WTC11 (cell line): ENCODE results near the gene RPUSD2. TPM values are rescaled to one million over a fixed set of nuclear protein-coding genes. Genes with fewer than 3 reads are reported as not detected.

Experiments used
- ATAC-seq: fragments of 200-7000 bp; cut with Tn5 transposase; 2 replicates; pipeline ENCODE4 v1.10.0; 2021; ENCODE audit warnings: mild to moderate bottlenecking, moderate library complexity
- CTCF ChIA-PET: fragments of 300-600 bp; sonication (Branson Sonifier 250); formaldehyde crosslinking; loops from one replicate; lab custom pipeline; 2021; ENCODE audit warnings: antibody characterized with exemption; lab: Charles Lee
- POLR2A ChIA-PET: fragments of 350-600 bp; sonication (Branson Sonifier 250); formaldehyde crosslinking; loops from one replicate; lab custom pipeline; 2021; ENCODE audit warnings: antibody characterized with exemption; lab: Charles Lee
- DNase-seq: peaks from one replicate; pipeline ENCODE4 v3.0.0; 2021; ENCODE audit warnings: low spot score
- H3K27ac Mint-ChIP-seq: 2 replicates; pipeline ENCODE4 v1.8.0; 2021; ENCODE audit warnings: mixed read lengths
- H3K27me3 Mint-ChIP-seq: 2 replicates; pipeline ENCODE4 v1.8.0; 2021; ENCODE audit warnings: low read depth, mild to moderate bottlenecking, moderate library complexity, mixed read lengths
- H3K36me3 Mint-ChIP-seq: 2 replicates; pipeline ENCODE4 v1.8.0; 2021; ENCODE audit warnings: mixed read lengths
- H3K4me1 Mint-ChIP-seq: 2 replicates; pipeline ENCODE4 v1.8.0; 2022; ENCODE audit warnings: mixed read lengths
- H3K4me3 Mint-ChIP-seq: 2 replicates; pipeline ENCODE4 v1.8.0; 2021; ENCODE audit warnings: mild to moderate bottlenecking, moderate library complexity, mixed read lengths
- H3K9me3 Mint-ChIP-seq: 2 replicates; pipeline ENCODE4 v1.8.0; 2021; ENCODE audit warnings: mixed read lengths
- AFF4 ChIP-seq: sonication (generic); formaldehyde crosslinking; IDR thresholded peaks from 2 replicates; pipeline ENCODE4 v1.8.1; 2023; ENCODE audit warnings: mild to moderate bottlenecking, missing genetic modification reagents, borderline replicate concordance
- CTCF ChIP-seq: fragments of 200-600 bp; IDR thresholded peaks from 2 replicates; pipeline ENCODE4 v1.8.0; 2022; ENCODE audit warnings: antibody characterized with exemption
- E2F1 ChIP-seq: sonication (generic); formaldehyde crosslinking; IDR thresholded peaks from 2 replicates; pipeline ENCODE4 v1.8.0; 2022; ENCODE audit warnings: mild to moderate bottlenecking, missing genetic modification reagents
- KAT7 ChIP-seq: sonication (generic); formaldehyde crosslinking; IDR thresholded peaks from 2 replicates; pipeline ENCODE4 v1.8.1; 2023; ENCODE audit warnings: missing genetic modification reagents, mild to moderate bottlenecking, borderline replicate concordance
- NR2C2 ChIP-seq: sonication (generic); formaldehyde crosslinking; IDR thresholded peaks from 2 replicates; pipeline ENCODE4 v1.8.0; 2022; ENCODE audit warnings: mild to moderate bottlenecking, missing genetic modification reagents
- OVOL2 ChIP-seq: fragments of 250-450 bp; sonication (Bioruptor Pico); IDR thresholded peaks from 2 replicates; pipeline ENCODE4 v1.9.0; 2021; ENCODE audit warnings: mild to moderate bottlenecking, borderline replicate concordance
- PREB ChIP-seq: sonication (generic); formaldehyde crosslinking; IDR thresholded peaks from 2 replicates; pipeline ENCODE4 v1.8.1; 2022; ENCODE audit warnings: mild to moderate bottlenecking, missing genetic modification reagents, moderate library complexity, borderline replicate concordance
- RELA ChIP-seq: sonication (generic); formaldehyde crosslinking; IDR thresholded peaks from 2 replicates; pipeline ENCODE4 v1.8.1; 2022; ENCODE audit warnings: missing genetic modification reagents, mild to moderate bottlenecking, borderline replicate concordance
- RORB ChIP-seq: fragments of 250-450 bp; sonication (Bioruptor Pico); IDR thresholded peaks from 2 replicates; pipeline ENCODE4 v1.9.0; 2021; ENCODE audit warnings: mild to moderate bottlenecking
- SMAD3 ChIP-seq: sonication (generic); formaldehyde crosslinking; IDR thresholded peaks from 2 replicates; pipeline ENCODE4 v1.8.0; 2022; ENCODE audit warnings: missing genetic modification reagents, mild to moderate bottlenecking, borderline replicate concordance
- SMAD4 ChIP-seq: sonication (generic); formaldehyde crosslinking; IDR thresholded peaks from 2 replicates; pipeline ENCODE4 v1.8.0; 2022; ENCODE audit warnings: mild to moderate bottlenecking, missing genetic modification reagents
- SP1 ChIP-seq: sonication (generic); formaldehyde crosslinking; conservative IDR thresholded peaks from 2 replicates; pipeline ENCODE4 v1.8.1; 2022; ENCODE audit warnings: missing genetic modification reagents
- STAT6 ChIP-seq: sonication (generic); formaldehyde crosslinking; conservative IDR thresholded peaks from 2 replicates; pipeline ENCODE4 v1.8.1; 2023; ENCODE audit warnings: mild to moderate bottlenecking, low read depth, missing genetic modification reagents, moderate library complexity
- TP53 ChIP-seq: sonication (generic); formaldehyde crosslinking; IDR thresholded peaks from 2 replicates; pipeline ENCODE4 v1.8.1; 2023; ENCODE audit warnings: mild to moderate bottlenecking, missing genetic modification reagents
- ZBTB21 ChIP-seq: sonication (generic); formaldehyde crosslinking; IDR thresholded peaks from 2 replicates; pipeline ENCODE4 v1.8.1; 2023; ENCODE audit warnings: mild to moderate bottlenecking, missing genetic modification reagents, borderline replicate concordance
- ZBTB43 ChIP-seq: sonication (generic); formaldehyde crosslinking; IDR thresholded peaks from 2 replicates; pipeline ENCODE4 v1.8.1; 2023; ENCODE audit warnings: mild to moderate bottlenecking, missing genetic modification reagents
- ZMAT4 ChIP-seq: fragments of 250-450 bp; sonication (Bioruptor Pico); IDR thresholded peaks from 2 replicates; pipeline ENCODE4 v1.9.0; 2021; ENCODE audit warnings: mild to moderate bottlenecking
- ZNF138 ChIP-seq: sonication (generic); formaldehyde crosslinking; conservative IDR thresholded peaks from 2 replicates; pipeline ENCODE4 v1.8.1; 2022; ENCODE audit warnings: mild to moderate bottlenecking, moderate library complexity, missing genetic modification reagents
- ZNF317 ChIP-seq: sonication (generic); formaldehyde crosslinking; IDR thresholded peaks from 2 replicates; pipeline ENCODE4 v1.8.1; 2023; ENCODE audit warnings: low read depth, mild to moderate bottlenecking, moderate library complexity, missing genetic modification reagents, borderline replicate concordance
- ZNF416 ChIP-seq: fragments of 250-450 bp; sonication (Bioruptor Pico); IDR thresholded peaks from 2 replicates; pipeline ENCODE4 v1.9.0; 2021; ENCODE audit warnings: mild to moderate bottlenecking, inconsistent platforms
- ZNF423 ChIP-seq: fragments of 250-450 bp; sonication (Bioruptor Pico); IDR thresholded peaks from 2 replicates; pipeline ENCODE4 v2.1.2; 2022; ENCODE audit warnings: mild to moderate bottlenecking, moderate library complexity
- total RNA-seq: library from RNA; stranded (reverse); gene quantifications from 3 replicates; pipeline ENCODE4 v1.2.3, GENCODE V29; 2021

RPUSD2 gene
- total RNA-seq, 1 experiment from 2014 or later = 30.8 TPM

GRCh38 chr15:40584191-40584590 is 15.1 kb downstream of the RPUSD2 start (continued):
- TF ChIP-seq ZBTB21 (CRISPR knock-in tag) = no peak
- TF ChIP-seq ZNF138 (CRISPR knock-in tag) = no peak
- TF ChIP-seq, all 79 proteins: peak for 0

- ATAC-seq (no peak), DNase-seq (no peak)
- POLR2A ChIA-PET = no interaction called here
- no peaks in the 10 kb centered on the region for H3K36me3 Mint-ChIP-seq
- peak overlapping the region; percentile 10; the same call in 1 of the 2 replicates for H3K27ac Mint-ChIP-seq
- CTCF ChIA-PET = interaction anchor here (0.5 to 4.4 kb wide), 9 partner anchors 9 to 89 kb away, joined by 3 to 32 read pairs (median 5); partner anchors contain the start of genes CCDC32 and RPUSD2
- peaks cover 25% of the 10 kb centered on the region for H3K4me1 Mint-ChIP-seq
- H3K9me3 Mint-ChIP-seq = no peaks in the 10 kb centered on the region
- no peaks in the 10 kb centered on the region; the same call in 1 of the 2 replicates for H3K27me3 Mint-ChIP-seq
- peak overlapping the region; percentile 43 for H3K4me3 Mint-ChIP-seq
- TF ChIP-seq ZNF317 (CRISPR knock-in tag) = no peak
- no peak for TF ChIP-seq KAT7 (CRISPR knock-in tag)
- no peak for TF ChIP-seq STAT6 (CRISPR knock-in tag)
- no peak for TF ChIP-seq SMAD3 (CRISPR knock-in tag)
- TF ChIP-seq RELA = no peak
- TF ChIP-seq RORB (CRISPR knock-in tag) = no peak
- no peak for TF ChIP-seq SP1 (CRISPR knock-in tag)
- TF ChIP-seq OVOL2 (CRISPR knock-in tag) = no peak
- TF ChIP-seq SMAD4 = no peak
- TF ChIP-seq TP53 (CRISPR knock-in tag) = no peak
- TF ChIP-seq ZBTB43 (CRISPR knock-in tag) = no peak
- TF ChIP-seq ZNF423 (CRISPR knock-in tag) = no peak
- no peak for TF ChIP-seq ZNF416 (CRISPR knock-in tag)
- TF ChIP-seq ZBTB21 (CRISPR knock-in tag) = no peak
- TF ChIP-seq E2F1 (CRISPR knock-in tag) = no peak
These were observed 21.6 kb downstream of the RPUSD2 start for GRCh38 chr15:40590667-40591050.

GRCh38 chr15:40591389-40591788 is 22.3 kb downstream of the RPUSD2 start:
- ChIA-PET CTCF (interaction anchor here (0.5 to 4.4 kb wide), 14 partner anchors 8 to 303 kb away, joined by 3 to 32 read pairs (median 4); partner anchors contain the start of genes CCDC32, RPUSD2 and VPS18), POLR2A (interaction anchor here (1.2 to 1.8 kb wide), 2 partner anchors 22 to 103 kb away, joined by 6 to 8 read pairs; partner anchors contain the start of genes RAD51 and RPUSD2)
- Mint-ChIP-seq H3K27ac (peak overlapping the region; percentile 51; the same call in 1 of the 2 replicates), H3K4me3 (peak overlapping the region; percentile 50), H3K4me1 (peaks cover 27% of the 10 kb centered on the region), H3K36me3 (no peaks in the 10 kb centered on the region), H3K27me3 (no peaks in the 10 kb centered on the region; the same call in 1 of the 2 replicates), H3K9me3 (no peaks in the 10 kb centered on the region)
- DNase-seq = peak; percentile 35
- peak; percentile 31 for ATAC-seq
- TF ChIP-seq ZNF423 (CRISPR knock-in tag) = no peak
- no peak for TF ChIP-seq CTCF
- TF ChIP-seq PREB = no peak
- TF ChIP-seq NR2C2 (CRISPR knock-in tag) = no peak
- no peak for TF ChIP-seq ZMAT4 (CRISPR knock-in tag)
- no peak for TF ChIP-seq AFF4 (CRISPR knock-in tag)
